NOMO-1 (cell line): ENCODE data around the gene ASTN2.

ENCODE experiments used
- DNase-seq, 2 experiments: peaks; one replicate each; lab custom pipeline; 2025; ENCODE audit not compliant: unreplicated experiment in 2 of 2; lab: John Stamatoyannopoulos, UW

The ASTN2 gene

DNA sequence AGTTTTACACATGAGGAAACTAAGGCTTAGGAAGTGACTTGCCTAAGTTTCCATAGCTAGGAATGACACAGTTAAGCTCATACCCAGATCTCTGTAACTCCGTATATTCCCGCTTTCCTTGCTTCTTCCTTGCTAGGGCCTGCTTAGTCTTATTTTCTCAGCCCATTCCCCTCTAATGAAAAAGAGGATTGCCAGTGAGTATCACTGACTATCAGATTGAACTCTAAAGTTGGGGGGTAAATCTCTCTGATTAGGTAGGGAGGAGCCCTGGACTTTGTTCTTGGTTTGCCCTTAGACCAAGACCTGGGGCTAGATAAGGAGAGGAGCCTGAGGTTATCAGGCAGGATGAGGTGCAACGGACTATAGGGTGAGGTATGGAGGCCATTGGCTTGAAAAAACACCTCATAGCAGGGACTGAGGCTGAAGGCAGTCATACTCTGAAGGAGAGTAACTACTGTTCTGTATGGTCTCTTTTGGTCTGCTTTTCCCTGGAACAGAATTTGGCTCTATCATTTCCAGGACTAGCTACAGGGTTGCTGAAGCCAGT is 725.3 kb downstream of the ASTN2 start:
- no peak for DNase-seq

DNA sequence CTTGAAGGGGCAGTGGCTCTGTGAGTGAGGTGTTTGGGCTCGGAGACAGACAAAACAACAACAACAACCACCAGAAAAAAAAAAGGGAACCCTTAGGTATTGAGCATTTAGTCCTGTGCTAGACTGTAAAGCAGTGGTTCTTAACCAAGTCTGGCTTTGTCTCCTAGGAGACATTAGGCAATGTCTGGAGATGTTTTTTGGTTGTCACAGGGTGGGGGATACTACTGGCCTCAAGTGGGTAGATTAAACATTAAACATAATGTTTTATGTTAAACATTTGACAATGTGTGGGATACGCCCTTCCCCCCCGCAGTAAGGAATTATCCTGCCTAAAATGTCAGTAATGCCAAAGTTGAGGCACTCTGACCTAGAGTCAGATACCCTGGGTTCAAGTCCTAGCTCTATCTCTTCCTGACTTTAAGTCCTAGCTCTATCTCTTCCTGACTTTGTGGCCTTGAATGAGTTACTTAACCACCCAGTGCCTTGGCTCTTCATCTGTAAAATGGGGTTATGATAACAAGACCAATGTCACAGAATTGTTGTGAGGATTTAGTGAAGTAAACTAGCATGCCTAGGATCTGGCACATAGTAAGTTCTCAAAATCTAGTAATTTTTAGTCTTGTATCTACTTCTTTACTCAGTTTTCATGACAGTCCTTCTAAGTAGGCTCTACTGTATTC is 725.9 kb downstream of the ASTN2 start:
- DNase-seq: peak; percentile 13 to 21

DNA sequence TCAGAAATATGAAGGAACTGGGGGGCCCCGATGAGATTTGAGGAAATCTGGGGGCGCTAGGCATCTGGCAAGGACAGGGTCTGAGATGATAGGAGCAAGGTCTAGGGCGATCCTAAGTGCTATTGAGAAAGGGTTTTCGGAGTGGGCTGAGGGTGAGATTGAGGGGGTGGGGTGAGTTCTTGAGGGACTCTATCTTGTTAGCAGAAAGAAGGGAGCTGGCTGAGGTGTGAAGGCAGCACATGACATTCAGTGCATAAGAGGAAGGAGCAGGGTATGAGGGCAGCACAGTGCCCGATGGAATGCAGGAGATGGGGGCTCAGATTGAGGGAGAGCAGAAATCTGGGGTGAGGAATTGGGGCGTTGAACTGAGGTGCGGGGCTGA is 727.1 kb downstream of the ASTN2 start:
- DNase-seq: peak in 1 of 2 experiments; percentile 13

DNA sequence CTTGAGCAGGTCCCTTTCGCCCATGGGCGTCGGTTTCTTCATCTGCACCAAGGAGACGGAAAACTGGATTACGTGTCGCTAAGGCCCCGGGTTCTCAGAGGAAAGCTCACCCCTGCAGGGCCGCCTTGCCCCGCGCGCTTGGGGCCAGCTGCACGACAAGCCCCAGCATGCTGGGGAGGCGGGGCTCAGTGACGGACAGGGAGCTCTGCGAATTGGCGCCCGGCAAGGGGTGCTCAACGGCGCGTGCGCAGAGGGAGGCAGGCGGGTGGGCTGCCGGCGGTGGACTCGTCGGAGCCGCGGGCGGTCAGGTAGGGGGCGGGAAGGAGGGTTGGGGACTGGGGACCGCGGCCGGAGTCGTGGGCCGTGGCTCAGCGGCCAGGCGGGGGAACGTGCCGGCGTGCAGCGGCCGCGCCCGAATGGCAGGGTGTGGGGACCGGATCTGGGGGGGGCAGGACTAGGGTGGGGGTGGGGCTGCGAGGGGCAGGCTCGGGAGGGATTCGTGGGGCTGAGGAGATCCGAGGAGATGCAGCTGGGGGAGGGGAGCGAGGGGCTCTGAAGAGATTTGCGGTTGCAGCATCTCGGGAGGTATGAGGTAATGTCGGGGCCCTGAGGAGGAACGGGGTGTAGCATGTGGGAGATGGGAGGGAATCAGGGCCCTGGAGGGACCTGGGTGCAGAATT is 727.6 kb downstream of the ASTN2 start, which contains the start of gene TRIM32:
Gene TRIM32 (plus strand): TSS at position 232 of the 680 bp plus-strand sequence. CDS start 10,438 bp downstream, outside the sequence.
- peak; percentile 71 to 83 for DNase-seq

DNA sequence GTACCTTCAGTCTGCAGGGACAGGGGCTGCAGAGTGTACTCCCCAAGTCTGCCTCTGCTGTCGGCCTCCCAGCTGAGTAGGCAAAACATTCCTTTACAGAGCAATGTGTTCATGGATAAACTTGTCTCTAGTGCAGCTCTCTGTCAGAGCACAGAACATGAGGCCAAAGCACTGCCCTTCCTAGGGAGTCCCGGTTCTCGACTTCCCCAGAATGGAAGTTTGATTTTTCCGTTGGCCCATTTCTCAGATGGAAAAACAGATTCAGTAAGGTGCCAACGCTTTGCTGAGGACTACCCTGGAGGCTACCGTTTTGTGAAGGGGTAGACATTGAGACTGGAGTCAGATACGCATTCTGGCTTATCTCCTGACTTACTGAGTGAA is 728.2 kb downstream of the ASTN2 start:
- DNase-seq: no peak

DNA sequence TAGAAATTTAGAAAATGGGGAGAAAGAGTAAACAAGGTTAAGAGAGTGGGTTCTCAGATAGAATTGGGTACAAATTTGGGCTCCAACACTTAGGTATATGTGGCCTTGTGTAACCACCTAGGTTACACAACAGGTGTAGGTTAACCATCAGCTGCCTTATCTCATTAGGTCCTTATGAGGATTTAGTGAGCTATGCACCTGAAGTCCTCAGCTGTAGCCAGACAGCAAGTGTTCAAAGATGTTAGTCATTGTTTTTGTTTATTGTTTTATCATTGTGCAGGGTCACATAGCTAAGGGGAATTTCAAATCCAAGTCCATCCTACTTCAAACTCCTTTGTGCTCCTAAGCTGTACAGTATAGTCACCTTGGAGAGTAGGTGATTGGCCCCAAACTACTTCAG is 728.7 kb downstream of the ASTN2 start:
- no peak for DNase-seq

DNA sequence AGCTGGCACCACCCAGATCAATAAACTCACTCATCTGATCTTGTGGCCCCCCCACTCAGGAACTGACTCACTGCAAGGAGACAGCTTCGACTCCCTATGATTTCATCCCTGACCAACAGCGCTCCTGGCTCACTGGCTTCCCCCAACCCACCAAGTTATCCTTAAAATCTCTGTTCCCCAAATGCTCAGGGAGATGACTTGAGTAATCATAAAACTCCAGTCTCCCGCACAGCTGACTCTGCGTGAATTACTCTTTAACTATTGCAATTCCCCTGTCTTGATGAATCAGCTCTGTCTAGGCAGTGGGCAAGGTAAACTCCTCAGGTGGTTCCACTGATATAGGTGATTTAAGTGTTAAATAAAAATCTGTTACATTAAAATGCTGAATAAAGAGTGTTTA is 729.7 kb downstream of the ASTN2 start:
- no peak for DNase-seq

DNA sequence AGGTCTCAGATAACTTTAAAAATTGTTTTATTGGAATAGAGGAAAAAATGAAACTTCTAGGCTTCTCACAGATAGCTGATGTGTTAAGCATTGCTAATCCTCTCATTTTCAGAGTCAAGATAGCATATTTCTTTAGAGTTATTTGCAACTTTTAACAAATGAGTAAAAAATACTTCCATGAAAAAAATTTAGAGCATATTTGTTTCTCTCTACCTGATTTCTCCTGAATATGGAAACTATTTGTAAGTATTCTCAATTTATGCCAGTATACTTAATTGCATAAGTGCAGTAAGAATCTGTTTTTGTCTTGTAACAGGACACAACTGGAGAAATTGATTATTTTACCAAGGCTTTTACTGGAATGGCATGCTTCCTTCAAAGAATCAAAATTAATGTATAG is 731.3 kb downstream of the ASTN2 start:
- no peak for DNase-seq

DNA sequence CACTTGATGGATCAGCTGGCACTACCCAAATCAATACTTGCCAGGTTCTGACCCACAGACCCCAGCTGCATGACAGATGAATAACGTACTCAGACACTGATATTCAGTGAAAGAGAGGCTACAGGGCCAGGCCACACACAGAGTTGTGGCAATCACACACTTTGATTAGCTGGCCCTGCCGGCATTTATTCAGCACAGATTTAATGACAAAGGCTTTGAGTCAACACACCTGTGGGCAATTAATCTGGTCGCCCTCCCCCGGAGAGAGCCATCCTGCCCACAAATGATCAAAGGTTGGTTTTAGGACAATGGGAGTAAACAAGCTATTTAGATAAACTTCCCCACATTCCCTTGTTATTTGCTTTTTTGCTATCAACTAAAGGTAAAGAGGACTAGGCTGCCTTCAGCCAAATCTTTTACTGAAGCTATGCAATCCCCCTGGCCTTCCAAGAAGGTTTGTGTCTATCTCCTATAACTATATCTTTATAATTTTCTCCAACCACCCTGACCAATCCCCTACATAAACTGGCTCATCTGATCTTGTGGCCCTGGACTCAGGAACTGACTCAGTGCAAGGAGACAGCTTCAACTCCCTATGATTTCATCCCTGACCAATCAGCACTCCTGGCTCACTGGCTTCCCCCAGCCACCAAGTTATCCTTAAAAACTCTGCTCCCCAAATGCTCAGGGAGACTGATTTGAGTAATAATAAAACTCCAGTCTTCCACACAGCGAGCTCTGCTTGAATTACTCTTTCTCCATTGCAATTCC is 740.5 kb downstream of the ASTN2 start:
- no peak for DNase-seq

DNA sequence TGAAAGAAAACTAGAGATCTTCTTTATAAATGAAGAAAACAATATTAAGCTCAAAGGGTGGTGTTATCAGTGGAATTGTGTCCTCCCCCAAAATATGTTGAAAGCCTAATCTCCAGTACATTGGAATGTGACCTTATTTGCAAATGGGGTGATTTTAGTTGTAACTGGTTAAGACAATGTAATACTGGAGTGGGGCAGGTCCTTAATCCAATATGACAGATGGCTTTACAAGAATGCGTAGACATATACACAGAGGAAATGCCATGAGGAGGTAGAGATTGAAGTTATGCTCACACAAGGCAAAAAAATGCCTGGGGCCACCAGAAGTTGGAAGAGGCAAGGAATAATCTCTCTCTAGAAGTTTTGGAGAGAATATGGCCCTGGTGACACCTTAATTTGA is 741.5 kb downstream of the ASTN2 start:
- no peak for DNase-seq

DNA sequence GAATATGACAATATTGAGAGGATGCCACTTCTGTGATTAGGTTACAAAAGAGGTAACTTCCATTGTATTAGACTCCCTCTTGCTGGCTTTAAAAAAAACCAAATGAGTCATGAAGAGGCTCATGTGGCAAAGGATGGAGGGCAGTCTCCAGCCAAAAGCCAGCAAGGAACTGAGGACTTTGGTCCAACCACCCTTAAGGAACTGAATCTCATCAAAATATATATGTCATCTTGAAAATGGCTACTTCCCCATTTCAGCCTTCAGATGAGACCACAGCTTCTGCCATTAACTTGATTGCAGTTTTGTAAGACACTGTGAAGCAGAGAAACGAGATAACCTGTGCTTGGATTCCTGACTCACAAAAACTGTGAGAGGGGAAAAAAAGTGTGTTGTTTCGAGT is 743.3 kb downstream of the ASTN2 start:
- DNase-seq: peak; percentile 50 to 61

DNA sequence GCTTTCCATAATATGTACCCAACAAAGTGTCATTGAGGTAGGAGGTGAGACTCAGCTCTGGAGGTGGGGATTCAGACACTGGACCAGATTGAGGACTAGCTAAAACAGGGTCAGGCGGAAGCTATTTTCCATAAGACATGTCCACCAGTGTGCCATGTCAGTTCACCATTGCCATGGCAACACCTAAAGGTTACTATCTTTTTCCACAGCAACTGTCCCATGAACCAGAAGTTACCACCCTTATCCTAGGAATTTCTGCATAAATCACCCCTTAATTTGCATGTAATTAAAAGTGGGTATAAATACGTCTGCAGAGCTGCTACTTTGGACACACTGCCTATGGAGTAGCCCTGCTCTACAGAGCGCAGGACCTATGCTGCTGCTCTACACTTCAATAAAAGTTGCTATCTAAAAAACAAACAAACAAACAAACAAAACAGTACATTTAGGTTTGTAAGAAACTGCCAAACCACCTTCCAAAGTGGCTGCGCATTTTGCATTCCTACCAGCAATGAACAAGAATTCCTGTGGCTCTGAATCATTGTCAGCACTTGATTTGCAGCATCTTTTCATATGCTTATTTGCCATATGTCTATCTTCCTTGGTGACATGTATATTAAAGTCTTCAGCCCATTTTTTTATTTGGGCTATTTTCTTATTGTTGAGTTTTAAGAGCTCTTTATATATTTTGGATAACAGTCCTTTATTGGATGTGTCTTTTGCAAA is 745.7 kb downstream of the ASTN2 start:
- no peak for DNase-seq

DNA sequence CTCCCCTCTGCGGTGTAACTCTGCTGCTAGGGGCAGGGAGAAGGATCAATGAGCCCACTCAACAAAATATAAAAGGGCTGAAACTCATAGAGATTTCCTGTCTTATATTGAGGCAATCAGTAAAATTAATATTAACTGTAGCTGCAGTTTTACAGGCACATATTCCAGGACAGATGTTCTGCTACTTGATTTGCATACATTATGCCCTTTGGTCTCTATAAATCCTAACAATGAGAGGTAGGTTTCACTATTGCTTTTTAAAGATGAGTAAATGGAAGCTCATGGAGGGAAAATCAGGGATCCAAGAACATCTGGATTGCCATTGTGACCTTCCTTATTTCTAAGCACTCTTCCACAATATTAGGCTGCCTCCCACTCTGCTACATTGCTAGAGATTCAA is 751.3 kb downstream of the ASTN2 start:
- DNase-seq: no peak

DNA sequence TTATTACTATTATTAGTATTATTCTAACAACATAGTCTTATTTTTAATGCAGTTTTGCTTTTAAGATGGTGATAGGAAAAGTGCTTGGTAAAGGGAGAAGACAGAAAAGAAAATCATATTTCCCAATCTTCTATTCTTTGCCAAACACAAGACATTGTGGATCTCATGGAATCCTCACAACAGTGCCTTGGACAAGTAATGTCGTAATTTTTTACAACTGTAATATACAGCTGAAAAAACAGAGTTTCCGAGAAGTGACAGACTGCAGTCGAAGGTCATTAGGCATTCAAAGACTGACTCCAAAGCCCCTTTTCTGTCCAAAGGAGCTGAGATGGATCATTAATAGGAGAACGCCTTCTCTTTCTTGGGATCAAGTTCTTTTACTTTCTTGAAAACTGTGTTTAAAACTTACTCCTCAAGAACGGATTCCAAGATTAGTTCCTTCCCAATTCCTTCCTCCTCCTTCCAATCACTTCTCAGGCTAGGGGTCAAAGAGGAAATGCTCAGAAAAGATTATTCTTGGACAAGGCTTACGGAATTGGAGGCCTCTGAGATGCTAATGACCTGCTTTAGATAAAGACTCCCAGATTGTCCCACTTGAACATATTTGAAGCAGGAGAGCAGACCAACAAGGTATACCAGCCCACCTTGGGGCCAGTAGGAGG is 752.1 kb downstream of the ASTN2 start:
- DNase-seq: no peak

DNA sequence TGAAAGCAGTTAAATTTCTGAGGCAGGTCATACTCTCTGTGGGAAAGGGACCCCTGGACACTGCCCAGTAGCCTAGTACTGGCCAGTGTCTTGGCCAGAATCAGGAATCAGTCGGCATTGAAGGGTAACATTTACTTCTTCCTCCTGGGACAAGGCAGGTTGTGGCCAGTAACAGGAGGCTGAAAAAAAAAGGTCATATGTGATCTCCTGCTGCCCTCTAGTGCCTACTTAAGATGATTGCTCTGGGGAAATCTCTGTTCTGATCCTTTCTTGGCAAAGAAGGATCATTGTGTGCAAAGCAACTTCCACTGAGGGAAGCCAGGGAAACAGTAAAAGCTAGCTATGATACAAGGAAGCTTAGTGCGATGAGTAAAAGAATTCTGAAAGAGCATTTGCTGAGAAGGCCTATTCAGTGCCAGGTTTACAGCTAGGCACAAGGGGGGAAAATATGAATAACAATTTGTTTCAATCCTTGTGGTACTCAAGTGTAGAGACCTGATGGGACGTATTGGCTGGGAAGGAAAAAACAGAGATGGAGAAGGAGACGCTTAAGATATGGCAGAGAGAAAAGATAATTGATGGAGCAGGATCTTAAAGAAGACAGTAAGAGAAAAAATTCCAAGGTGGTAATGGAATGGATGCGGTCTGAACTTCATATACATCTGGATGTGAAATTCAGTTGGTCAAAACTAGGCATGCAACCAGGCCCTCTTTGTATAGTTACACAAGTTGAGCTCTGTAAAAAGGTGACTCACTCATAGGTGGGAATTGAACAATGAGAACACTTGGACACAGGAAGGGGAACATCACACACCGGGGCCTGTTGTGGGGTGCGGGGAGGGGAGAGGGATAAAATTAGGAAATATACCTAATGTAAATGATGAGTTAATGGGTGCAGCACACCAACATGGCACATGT is 753.6 kb downstream of the ASTN2 start:
- peak; percentile 48 to 51 for DNase-seq

DNA sequence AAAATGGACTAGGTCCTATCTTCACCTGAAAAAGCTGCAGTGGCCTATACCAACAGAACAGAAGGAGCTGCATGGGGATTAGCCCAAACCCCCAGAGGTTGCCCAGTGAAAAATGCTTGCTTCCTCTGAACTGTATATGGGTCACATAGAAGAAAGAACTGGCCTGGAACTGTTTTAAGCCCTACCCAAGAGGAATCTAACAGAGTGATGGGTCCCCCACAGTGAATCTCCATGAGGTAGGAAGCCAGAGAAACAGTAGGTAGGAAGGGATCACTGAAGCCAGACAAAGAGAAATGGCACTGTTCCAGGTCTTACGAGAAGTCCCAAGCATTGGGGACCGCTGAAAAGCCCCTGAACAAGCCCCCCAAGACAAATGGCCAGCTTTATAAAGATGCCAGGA is 756.6 kb downstream of the ASTN2 start:
- DNase-seq: no peak

DNA sequence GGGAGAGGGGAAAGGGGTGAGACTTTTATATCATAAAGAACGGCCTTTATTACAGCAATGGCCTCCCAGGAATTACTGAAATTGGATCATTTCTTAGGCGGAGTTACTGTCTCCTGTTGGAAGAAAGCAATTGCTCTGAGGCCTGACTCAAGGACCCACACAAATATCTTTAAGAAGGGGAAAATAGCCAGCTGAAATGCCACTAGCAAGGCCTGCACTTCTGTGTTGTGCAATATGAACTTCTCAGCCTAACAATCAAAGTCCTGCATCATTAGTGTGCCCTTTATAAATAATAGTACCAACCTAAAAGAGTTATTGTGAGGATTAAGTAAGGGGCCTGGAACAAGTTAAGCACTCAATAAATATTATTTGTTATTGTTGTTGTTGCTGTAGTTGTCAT is 757.9 kb downstream of the ASTN2 start:
- no peak for DNase-seq

DNA sequence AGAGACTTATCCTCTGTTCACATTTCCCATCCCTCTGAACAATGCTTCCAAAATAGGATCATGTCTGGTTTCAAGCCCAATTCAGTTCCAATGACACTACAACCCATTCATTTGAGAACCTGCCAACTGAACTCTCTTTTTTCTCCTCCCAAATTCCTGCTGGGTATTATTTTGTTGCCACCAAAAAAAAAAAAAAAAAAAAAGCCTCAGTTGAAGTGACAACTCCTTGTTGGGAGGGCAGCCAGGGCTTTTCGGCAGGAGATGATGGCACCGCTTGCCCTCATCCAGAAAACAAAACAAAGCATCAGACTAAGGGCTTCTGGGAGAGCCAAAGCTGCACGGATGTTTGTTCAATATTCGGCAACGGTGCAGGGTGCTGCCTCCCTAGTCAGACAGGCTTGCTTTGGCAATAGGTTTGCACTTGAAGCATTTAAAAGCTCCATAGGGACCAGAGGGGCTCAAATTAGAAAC is 758.3 kb downstream of the ASTN2 start:
- no peak for DNase-seq

DNA sequence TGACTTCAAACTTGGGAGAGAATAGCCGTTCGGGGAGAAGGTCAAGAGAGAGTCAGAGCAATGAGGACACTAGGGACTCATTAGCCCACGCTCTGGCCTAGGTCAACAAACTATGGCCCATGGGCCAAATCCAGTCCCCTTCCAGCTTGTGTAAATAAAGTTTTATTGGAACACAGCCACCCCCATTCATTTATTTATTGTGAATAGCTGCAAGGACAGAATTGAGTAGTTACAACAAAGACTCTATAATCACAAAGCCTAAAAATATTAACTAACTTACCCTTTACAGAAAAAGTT is 760.9 kb downstream of the ASTN2 start:
- DNase-seq: no peak
